Neural progenitor cell (in vitro differentiated cells): ENCODE data around the gene PRSS22. TPM values are rescaled to one million over a fixed set of nuclear protein-coding genes. Genes with fewer than 3 reads are reported as not detected.

Source experiments
- DNase-seq: peaks from one replicate; pipeline ENCODE4 v3.0.0-alpha.2; 2016; ENCODE audit warnings: low spot score
- H2AFZ ChIP-seq: fragments of 200-600 bp; sonication (generic); replicated peaks from 2 replicates; pipeline ENCODE4 v1.6.1; 2016; ENCODE audit warnings: antibody characterized with exemption
- H3F3A ChIP-seq: fragments of 200-600 bp; sonication (generic); 2 replicates; pipeline ENCODE4 v1.6.1; 2016; ENCODE audit warnings: antibody characterized with exemption, low read depth
- H3K27ac ChIP-seq: fragments of 200-600 bp; sonication (generic); 2 replicates; pipeline ENCODE4 v1.5.1; 2016; ENCODE audit warnings: mild to moderate bottlenecking
- H3K27me3 ChIP-seq: fragments of 200-600 bp; sonication (generic); 2 replicates; pipeline ENCODE4 v1.6.1; 2016; ENCODE audit warnings: mild to moderate bottlenecking, moderate library complexity
- H3K36me3 ChIP-seq: fragments of 200-600 bp; sonication (generic); 2 replicates; pipeline ENCODE4 v1.5.1; 2016
- H3K4me1 ChIP-seq: fragments of 200-600 bp; sonication (generic); 2 replicates; pipeline ENCODE4 v1.6.1; 2016; ENCODE audit warnings: mixed run types
- H3K4me2 ChIP-seq: fragments of 200-600 bp; sonication (generic); 2 replicates; pipeline ENCODE4 v1.6.1; 2016
- H3K4me3 ChIP-seq: fragments of 200-600 bp; sonication (generic); 2 replicates; pipeline ENCODE4 v1.5.1; 2016
- H3K79me2 ChIP-seq: fragments of 200-600 bp; sonication (generic); 2 replicates; pipeline ENCODE4 v1.6.1; 2016; ENCODE audit warnings: low read depth
- H3K9ac ChIP-seq: fragments of 200-600 bp; sonication (generic); 2 replicates; pipeline ENCODE4 v1.6.1; 2016
- H3K9me3 ChIP-seq: fragments of 200-600 bp; sonication (generic); 2 replicates; pipeline ENCODE4 v1.5.1; 2016; ENCODE audit warnings: low read depth
- H4K20me1 ChIP-seq: fragments of 200-600 bp; sonication (generic); 2 replicates; pipeline ENCODE4 v1.6.1; 2016; ENCODE audit warnings: low read depth
- H3K27ac Mint-ChIP-seq: 3 replicates; pipeline ENCODE4 v1.8.0; 2021; ENCODE audit warnings: mixed read lengths
- H3K27me3 Mint-ChIP-seq: 2 replicates; pipeline ENCODE4 v1.8.0; 2022; ENCODE audit warnings: low read depth, mild to moderate bottlenecking, inconsistent platforms, moderate library complexity, mixed read lengths; ENCODE audit not compliant: insufficient read depth
- H3K36me3 Mint-ChIP-seq: 3 replicates; pipeline ENCODE4 v1.8.0; 2021; ENCODE audit warnings: mixed read lengths
- H3K4me1 Mint-ChIP-seq: 3 replicates; pipeline ENCODE4 v1.8.0; 2021; ENCODE audit warnings: mixed read lengths
- H3K4me3 Mint-ChIP-seq: 3 replicates; pipeline ENCODE4 v1.8.0; 2021; ENCODE audit warnings: mild to moderate bottlenecking, moderate library complexity, mixed read lengths
- H3K9me3 Mint-ChIP-seq: 3 replicates; pipeline ENCODE4 v1.8.0; 2020; ENCODE audit warnings: mixed read lengths
- CTCF ChIP-seq: fragments of 200-600 bp; sonication (generic); IDR thresholded peaks from 2 replicates; pipeline ENCODE4 v1.5.1; 2017; ENCODE audit warnings: antibody characterized with exemption, mild to moderate bottlenecking
- EZH2 ChIP-seq: fragments of 200-600 bp; sonication (generic); IDR thresholded peaks from 2 replicates; pipeline ENCODE4 v1.6.1; 2017; ENCODE audit warnings: antibody characterized with exemption, mild to moderate bottlenecking, moderate library complexity
- EZH2phosphoT487 ChIP-seq: fragments of 200-600 bp; sonication (generic); IDR thresholded peaks from 2 replicates; pipeline ENCODE4 v1.6.1; 2017; ENCODE audit warnings: antibody characterized with exemption
- total RNA-seq: library from RNA; depleted of rRNA; stranded (reverse); fragments of >200 nt; gene quantifications from 2 replicates; pipeline ENCODE4 v1.2.3, GENCODE V29; 2015; ENCODE audit warnings: low replicate concordance

Gene PRSS22
- total RNA-seq, 1 donor from 2014 or later, result not detected

DNA sequence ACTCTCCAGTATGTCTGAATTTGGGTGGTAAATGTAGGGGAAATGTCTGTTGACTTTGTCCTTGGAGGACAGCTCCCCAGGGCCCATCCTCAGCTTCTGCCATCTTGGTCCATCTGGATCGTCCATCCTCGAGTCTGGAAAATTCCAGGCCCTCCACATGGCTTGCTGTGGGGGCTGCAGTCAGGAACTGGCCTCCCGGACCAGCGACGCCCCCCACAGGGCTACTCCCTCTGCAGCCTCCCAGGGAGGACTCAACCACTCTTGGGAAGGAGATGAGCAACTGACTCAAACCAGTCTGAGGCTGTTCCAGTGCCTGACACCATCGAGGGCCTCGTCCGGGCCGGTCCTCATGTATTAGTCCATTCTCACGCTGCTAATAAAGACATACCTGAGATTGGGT is 33.3 kb downstream of the PRSS22 start:
- peaks cover 5% of the 10 kb centered on the region for H3K4me1 ChIP-seq

DNA sequence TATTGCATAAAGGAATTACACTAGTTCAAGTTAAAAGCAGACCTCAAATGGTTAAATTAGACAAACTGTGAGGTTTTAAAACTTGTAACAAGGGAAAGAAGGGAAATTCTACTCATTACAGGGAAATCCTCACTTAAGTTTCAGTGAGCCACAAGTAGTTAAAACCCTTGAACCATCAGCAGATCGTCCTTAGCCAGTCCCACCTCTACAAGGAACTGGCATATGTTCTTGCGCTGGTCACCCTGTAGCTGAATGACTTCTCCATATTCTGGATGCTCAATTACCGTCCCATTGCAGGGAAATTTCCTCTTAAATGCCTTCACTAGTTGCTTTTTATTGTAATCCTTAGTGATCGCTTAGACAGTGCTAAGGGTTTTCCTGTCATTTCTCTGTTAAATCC is 35.5 kb downstream of the PRSS22 start:
- Mint-ChIP-seq H3K36me3 (no peaks in the 10 kb centered on the region), H3K9me3 (no peaks in the 10 kb centered on the region)
- TF ChIP-seq CTCF (no peak), EZH2phosphoT487 (no peak), EZH2 (no peak)

More for the DNA sequence above, 33.3 kb downstream of the PRSS22 start:
- no peak overlapping the region for H3K4me2 ChIP-seq
- H3K27ac Mint-ChIP-seq, result no peak overlapping the region
- H3K4me1 Mint-ChIP-seq, result no peaks in the 10 kb centered on the region
- peaks cover 2% of the 10 kb centered on the region for H3K27me3 Mint-ChIP-seq
- H3K4me3 Mint-ChIP-seq, result no peak overlapping the region
- no peaks in the 10 kb centered on the region for H3K9me3 ChIP-seq
- no peak for DNase-seq
- H3K27me3 ChIP-seq, result no peaks in the 10 kb centered on the region
- no peaks in the 10 kb centered on the region for H3K9me3 Mint-ChIP-seq
- TF ChIP-seq CTCF (no peak), EZH2phosphoT487 (no peak), EZH2 (no peak)
- H3K9ac ChIP-seq, result no peak overlapping the region
- H3K79me2 ChIP-seq, result no peaks in the 10 kb centered on the region
- no peaks in the 10 kb centered on the region for H3K36me3 ChIP-seq
- no peak overlapping the region for H2AFZ ChIP-seq
- no peaks in the 10 kb centered on the region for H3K36me3 Mint-ChIP-seq
- H3K4me3 ChIP-seq, result no peak overlapping the region
- no peaks in the 10 kb centered on the region for H4K20me1 ChIP-seq
- no peaks in the 10 kb centered on the region for H3F3A ChIP-seq
- H3K27ac ChIP-seq, result no peak overlapping the region

GRCh38 chr16:2822158-2822495 is 35.8 kb downstream of the PRSS22 start:
- H3K4me1 Mint-ChIP-seq, result no peaks in the 10 kb centered on the region
- Histone ChIP-seq H3K4me2 (no peak overlapping the region), H2AFZ (no peak overlapping the region), H3K27me3 (no peaks in the 10 kb centered on the region), H3F3A (no peaks in the 10 kb centered on the region), H3K27ac (no peak overlapping the region), H3K4me3 (no peak overlapping the region), H3K79me2 (no peaks in the 10 kb centered on the region), H3K4me1 (peaks cover 5% of the 10 kb centered on the region), H3K9ac (no peak overlapping the region), H3K9me3 (no peaks in the 10 kb centered on the region), H4K20me1 (no peaks in the 10 kb centered on the region), H3K36me3 (no peaks in the 10 kb centered on the region)
- H3K4me3 Mint-ChIP-seq, result no peak overlapping the region
- no peak for TF ChIP-seq EZH2phosphoT487
- TF ChIP-seq EZH2, result no peak
- TF ChIP-seq CTCF, result no peak
- H3K27ac Mint-ChIP-seq, result no peak overlapping the region
- H3K36me3 Mint-ChIP-seq, result no peaks in the 10 kb centered on the region
- H3K27me3 Mint-ChIP-seq, result peaks cover 5% of the 10 kb centered on the region
- no peak for DNase-seq
- H3K9me3 Mint-ChIP-seq, result no peaks in the 10 kb centered on the region

More for the DNA sequence above, 35.5 kb downstream of the PRSS22 start:
- no peaks in the 10 kb centered on the region for H3K36me3 ChIP-seq
- H3K4me1 ChIP-seq, result peaks cover 5% of the 10 kb centered on the region
- Mint-ChIP-seq H3K27ac (no peak overlapping the region), H3K4me3 (peak overlapping the region; percentile 23), H3K27me3 (peaks cover 5% of the 10 kb centered on the region), H3K4me1 (no peaks in the 10 kb centered on the region)
- no peak overlapping the region for H2AFZ ChIP-seq
- H4K20me1 ChIP-seq, result no peaks in the 10 kb centered on the region
- H3K9me3 ChIP-seq, result no peaks in the 10 kb centered on the region
- no peaks in the 10 kb centered on the region for H3F3A ChIP-seq
- H3K4me2 ChIP-seq, result no peak overlapping the region
- no peaks in the 10 kb centered on the region for H3K27me3 ChIP-seq
- H3K9ac ChIP-seq, result no peak overlapping the region
- no peak for DNase-seq
- no peak overlapping the region for H3K27ac ChIP-seq
- no peak overlapping the region for H3K4me3 ChIP-seq
- H3K79me2 ChIP-seq, result no peaks in the 10 kb centered on the region
